GM19452 (cell line): ENCODE results near the gene DSCAM.
"Not testable (repeated sequence)": the region's sequence is repeated elsewhere in the genome, so short reads cannot be mapped to it uniquely, and the experiment has no call there.

ENCODE experiments used
- ATAC-seq: cut with Tn5 transposase; IDR thresholded peaks from one replicate; pipeline ENCODE4 v1.9.1; 2021; ENCODE audit not compliant: unreplicated experiment

DSCAM gene

GRCh38 chr21:40472013-40472412 lies 374.9 kb downstream of the DSCAM start:
- ATAC-seq, result no peak

- no peak for ATAC-seq
Measured at GRCh38 chr21:40471103-40471502, 375.9 kb downstream of the DSCAM start.

GRCh38 chr21:40466893-40467483 lies 380.0 kb downstream of the DSCAM start:
- no peak for ATAC-seq

- ATAC-seq, result no peak
Measured at GRCh38 chr21:40465382-40465781, 381.6 kb downstream of the DSCAM start.

- no peak for ATAC-seq
Measured at GRCh38 chr21:40463176-40463575, 383.8 kb downstream of the DSCAM start.

GRCh38 chr21:40461008-40461407 lies 385.9 kb downstream of the DSCAM start:
- ATAC-seq, result no peak

- ATAC-seq, result no peak
Measured at GRCh38 chr21:40457741-40458140, 389.2 kb downstream of the DSCAM start.

GRCh38 chr21:40454057-40454456 lies 392.9 kb downstream of the DSCAM start:
- ATAC-seq, result no peak

- no peak for ATAC-seq
Measured at GRCh38 chr21:40453183-40453582, 393.8 kb downstream of the DSCAM start.

- ATAC-seq, result no peak
Measured at GRCh38 chr21:40452548-40452947, 394.4 kb downstream of the DSCAM start.

- ATAC-seq, result no peak
Measured at GRCh38 chr21:40447016-40447415, 399.9 kb downstream of the DSCAM start.

- no peak for ATAC-seq
Measured at GRCh38 chr21:40445349-40445921, 401.5 kb downstream of the DSCAM start.

GRCh38 chr21:40439581-40439980 lies 407.4 kb downstream of the DSCAM start:
- not testable (repeated sequence) for ATAC-seq

GRCh38 chr21:40438616-40439015 lies 408.3 kb downstream of the DSCAM start:
- ATAC-seq, result no peak

- ATAC-seq, result no peak
Measured at GRCh38 chr21:40436261-40436660, 410.7 kb downstream of the DSCAM start.

- ATAC-seq, result no peak
Measured at GRCh38 chr21:40433538-40433937, 413.4 kb downstream of the DSCAM start.

GRCh38 chr21:40425981-40426380 lies 421.0 kb downstream of the DSCAM start:
- no peak for ATAC-seq

- no peak for ATAC-seq
Measured at GRCh38 chr21:40422896-40423635, 423.9 kb downstream of the DSCAM start.

- ATAC-seq, result no peak
Measured at GRCh38 chr21:40421121-40421520, 425.8 kb downstream of the DSCAM start.

- ATAC-seq, result no peak
Measured at GRCh38 chr21:40416572-40416971, 430.4 kb downstream of the DSCAM start.

- no peak for ATAC-seq
Measured at GRCh38 chr21:40408561-40408960, 438.4 kb downstream of the DSCAM start.

- ATAC-seq, result no peak
Measured at GRCh38 chr21:40404396-40404800, 442.6 kb downstream of the DSCAM start.
